Osteoblast (primary cell): ENCODE measurements around the gene LBHD2. TPM values are rescaled to one million over a fixed set of nuclear protein-coding genes. Genes with fewer than 3 reads are reported as not detected.
A peak's percentile ranks its signal among the peaks of the same experiment; 100 is the strongest.

Experiments
- DNase-seq: peaks from one replicate; pipeline ENCODE4 v3.0.0; 2011; ENCODE audit warnings: low spot score, mixed read lengths; ENCODE audit not compliant: insufficient read length; ENCODE audit errors: missing footprints
- H2AFZ ChIP-seq: 2 replicates; pipeline ENCODE4 v1.6.0; 2011; ENCODE audit warnings: mild to moderate bottlenecking, low read length
- H3K27ac ChIP-seq: 2 replicates; pipeline ENCODE4 v1.5.1; 2011; ENCODE audit warnings: mild to moderate bottlenecking, low read depth, low read length, moderate library complexity
- H3K27me3 ChIP-seq: 2 replicates; pipeline ENCODE4 v1.6.0; 2012; ENCODE audit warnings: mild to moderate bottlenecking, control low read depth, inconsistent platforms, low read length, moderate library complexity; ENCODE audit not compliant: insufficient read depth
- H3K36me3 ChIP-seq: 2 replicates; pipeline ENCODE4 v1.5.1; 2011; ENCODE audit warnings: mild to moderate bottlenecking, low read length, control low read depth, moderate library complexity; ENCODE audit not compliant: insufficient read depth
- H3K4me1 ChIP-seq: 2 replicates; pipeline ENCODE4 v1.5.1; 2011; ENCODE audit warnings: mild to moderate bottlenecking, low read length, control low read depth, moderate library complexity; ENCODE audit not compliant: insufficient read depth
- H3K4me2 ChIP-seq: 2 replicates; pipeline ENCODE4 v1.6.0; 2011; ENCODE audit warnings: mild to moderate bottlenecking, low read length; ENCODE audit not compliant: insufficient read depth
- H3K4me3 ChIP-seq: fragments of 200-600 bp; sonication (generic); 3 replicates; pipeline ENCODE4 v1.5.1; 2012; ENCODE audit warnings: mild to moderate bottlenecking, low read length, inconsistent platforms; ENCODE audit not compliant: insufficient read depth
- H3K79me2 ChIP-seq: 2 replicates; pipeline ENCODE4 v1.6.0; 2012; ENCODE audit warnings: mild to moderate bottlenecking, low read length, control low read depth, inconsistent platforms; ENCODE audit not compliant: insufficient read depth
- H3K9me3 ChIP-seq: 2 replicates; pipeline ENCODE4 v1.5.1; 2011; ENCODE audit warnings: low read depth, low read length, control low read depth
- H4K20me1 ChIP-seq: 2 replicates; pipeline ENCODE4 v1.6.0; 2012; ENCODE audit warnings: mild to moderate bottlenecking, low read length, control low read depth; ENCODE audit not compliant: insufficient read depth
- total RNA-seq: library from RNA; depleted of rRNA; stranded (reverse); fragments of >200 nt; gene quantifications from 2 replicates; pipeline ENCODE4 v1.2.3, GENCODE V29; 2012
- TF ChIP-seq, protein P1 (sequence below): IDR thresholded peaks from 2 replicates; pipeline ENCODE4 v1.5.1; 2011; ENCODE audit warnings: mild to moderate bottlenecking, low read depth, low read length, moderate library complexity; ENCODE audit errors: extremely low read depth

Gene LBHD2
- total RNA-seq, 1 donor = not detected

GRCh38 chr14:103121846-103122584 lies 38.0 kb downstream of the LBHD2 start:
- peak overlapping the region; percentile 84 for H3K4me2 ChIP-seq
- H3K36me3 ChIP-seq = no peaks in the 10 kb centered on the region
- TF ChIP-seq, protein P1, sequence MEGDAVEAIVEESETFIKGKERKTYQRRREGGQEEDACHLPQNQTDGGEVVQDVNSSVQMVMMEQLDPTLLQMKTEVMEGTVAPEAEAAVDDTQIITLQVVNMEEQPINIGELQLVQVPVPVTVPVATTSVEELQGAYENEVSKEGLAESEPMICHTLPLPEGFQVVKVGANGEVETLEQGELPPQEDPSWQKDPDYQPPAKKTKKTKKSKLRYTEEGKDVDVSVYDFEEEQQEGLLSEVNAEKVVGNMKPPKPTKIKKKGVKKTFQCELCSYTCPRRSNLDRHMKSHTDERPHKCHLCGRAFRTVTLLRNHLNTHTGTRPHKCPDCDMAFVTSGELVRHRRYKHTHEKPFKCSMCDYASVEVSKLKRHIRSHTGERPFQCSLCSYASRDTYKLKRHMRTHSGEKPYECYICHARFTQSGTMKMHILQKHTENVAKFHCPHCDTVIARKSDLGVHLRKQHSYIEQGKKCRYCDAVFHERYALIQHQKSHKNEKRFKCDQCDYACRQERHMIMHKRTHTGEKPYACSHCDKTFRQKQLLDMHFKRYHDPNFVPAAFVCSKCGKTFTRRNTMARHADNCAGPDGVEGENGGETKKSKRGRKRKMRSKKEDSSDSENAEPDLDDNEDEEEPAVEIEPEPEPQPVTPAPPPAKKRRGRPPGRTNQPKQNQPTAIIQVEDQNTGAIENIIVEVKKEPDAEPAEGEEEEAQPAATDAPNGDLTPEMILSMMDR = no peak
- peak overlapping the region; percentile 56 for H2AFZ ChIP-seq
- no peak overlapping the region for H3K27ac ChIP-seq
- H3K4me1 ChIP-seq = peaks cover 32% of the 10 kb centered on the region
- H3K79me2 ChIP-seq = peaks cover 18% of the 10 kb centered on the region
- no peaks in the 10 kb centered on the region for H3K27me3 ChIP-seq
- H3K4me3 ChIP-seq = peak overlapping the region; percentile 39
- DNase-seq = peak; percentile 96
- no peaks in the 10 kb centered on the region for H3K9me3 ChIP-seq
- peaks cover 24% of the 10 kb centered on the region for H4K20me1 ChIP-seq

DNA sequence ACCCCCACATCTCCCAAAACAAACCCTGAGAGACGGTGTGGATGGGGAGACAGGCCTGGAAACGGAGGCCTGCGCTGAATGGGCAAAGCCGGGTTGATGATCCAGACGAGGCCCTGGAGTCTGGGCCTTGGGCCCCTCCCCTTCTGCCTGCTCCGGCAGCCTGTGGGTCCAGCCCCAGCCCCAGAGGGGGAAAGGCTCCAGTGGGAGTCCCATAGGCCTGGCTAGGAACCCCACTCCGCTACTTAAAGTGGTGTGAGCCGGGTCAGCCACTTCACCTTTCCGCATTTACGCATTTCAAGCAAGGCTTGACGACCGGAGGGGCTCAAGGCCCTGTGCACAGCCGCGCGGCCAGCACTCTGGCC lies 38.6 kb downstream of the LBHD2 start:
- Histone ChIP-seq H3K27ac (no peak overlapping the region), H3K4me2 (peak overlapping the region; percentile 84), H3K79me2 (peaks cover 19% of the 10 kb centered on the region), H3K27me3 (no peaks in the 10 kb centered on the region), H3K9me3 (no peaks in the 10 kb centered on the region), H2AFZ (peak overlapping the region; percentile 56), H4K20me1 (peaks cover 24% of the 10 kb centered on the region), H3K36me3 (peaks cover 3% of the 10 kb centered on the region), H3K4me1 (peaks cover 34% of the 10 kb centered on the region), H3K4me3 (peak overlapping the region; percentile 75)
- TF ChIP-seq, protein P1 = no peak
- DNase-seq = no peak

DNA sequence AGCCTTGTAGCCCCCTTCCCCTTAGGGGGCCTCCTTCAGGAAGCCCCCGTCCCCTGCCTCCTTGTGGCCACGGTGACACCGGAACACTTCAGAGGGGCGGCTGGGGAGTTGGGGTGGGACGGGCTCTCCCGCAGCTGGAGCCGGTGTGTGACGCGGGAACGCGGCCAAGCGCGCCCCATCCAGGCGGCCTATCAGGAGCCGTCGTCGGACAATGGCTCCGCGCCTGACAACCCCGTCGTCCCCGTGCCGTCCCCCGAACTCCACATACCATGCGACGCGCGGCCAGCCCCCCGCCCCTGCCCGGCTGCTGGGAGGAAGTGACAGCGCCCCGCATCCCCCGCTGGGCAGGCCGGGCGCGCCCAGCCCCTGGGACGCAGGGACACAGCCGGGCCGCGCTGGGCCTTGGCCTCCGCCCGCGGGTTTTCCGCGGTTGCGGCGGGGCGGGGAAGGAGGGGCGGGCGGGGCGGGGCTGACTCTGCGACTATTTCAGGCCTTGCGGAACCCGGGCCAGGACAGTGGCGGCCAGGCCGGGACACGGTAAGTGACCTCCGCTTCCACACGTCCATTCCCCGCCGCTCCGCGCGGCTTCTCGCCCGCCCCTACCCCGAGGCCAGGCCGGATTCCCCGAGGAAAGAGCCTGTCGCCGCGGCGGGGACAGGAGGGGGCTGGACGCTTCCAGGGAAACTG lies 39.1 kb downstream of the LBHD2 start, which contains the start of gene TNFAIP2:
Gene TNFAIP2, plus strand, starts transcription at position 515 of the 687 bp plus-strand sequence. CDS start 2,997 bp downstream, outside the sequence.
- peak within 1 kb of the TSS; percentile 75 for H3K4me3 ChIP-seq

More for the DNA sequence above, 39.1 kb downstream of the LBHD2 start, which contains the start of gene TNFAIP2:
- no peaks in the 10 kb centered on the region for H3K9me3 ChIP-seq
- peak; percentile 94 for DNase-seq
- peaks cover 5% of the 10 kb centered on the region for H3K36me3 ChIP-seq
- no peak within 1 kb of the TSS for H3K27ac ChIP-seq
- H4K20me1 ChIP-seq = peaks cover 29% of the 10 kb centered on the region
- H3K4me2 ChIP-seq = peak within 1 kb of the TSS; percentile 84
- H3K4me1 ChIP-seq = peaks cover 35% of the 10 kb centered on the region
- no peaks in the 10 kb centered on the region for H3K27me3 ChIP-seq
- TF ChIP-seq, protein P1 = no peak
- H3K79me2 ChIP-seq = peaks cover 23% of the 10 kb centered on the region
- peak within 1 kb of the TSS; percentile 67 for H2AFZ ChIP-seq
